Stomach (tissue), 9 donors: ENCODE results near the gene DNAH6. TPM values are rescaled to one million over a fixed set of nuclear protein-coding genes. Genes with fewer than 3 reads are reported as not detected.

Experiments used
- DNase-seq, 2 donors: peaks; one replicate each; pipeline versions ENCODE4 v3.0.0 to v3.0.0-alpha.2; 2013 to 2019
- H3K27ac ChIP-seq, 5 donors: fragments of 200-600 bp in 4 of 5; sonication (generic) in 4 of 5; one replicate each; pipeline ENCODE4 v1.5.1; 2013 to 2019; ENCODE audit warnings: mild to moderate bottlenecking in 1 of 5, moderate library complexity in 1 of 5
- H3K27me3 ChIP-seq, 3 donors: fragments of 200-600 bp; sonication (generic); one replicate each; pipeline ENCODE4 v1.5.1; 2017 to 2019; ENCODE audit warnings: mixed run types in 1 of 3
- H3K36me3 ChIP-seq, 4 donors: fragments of 200-600 bp; sonication (generic); 1 replicate in 3 of 4; 2 replicates in 1 of 4; pipeline ENCODE4 v1.5.1; 2016 to 2019
- H3K4me1 ChIP-seq, 4 donors: fragments of 200-600 bp; sonication (generic); one replicate each; pipeline ENCODE4 v1.5.1; 2016 to 2019
- H3K4me3 ChIP-seq, 4 donors: fragments of 200-600 bp; sonication (generic) in 3 of 4; one replicate each; pipeline ENCODE4 v1.5.1; 2016 to 2019; ENCODE audit warnings: mild to moderate bottlenecking in 1 of 4
- H3K9me3 ChIP-seq, 4 donors: fragments of 200-600 bp; sonication (generic); one replicate each; pipeline ENCODE4 v1.5.1; 2016 to 2019
- EP300 ChIP-seq: sonication (generic); formaldehyde crosslinking; IDR thresholded peaks from one replicate; pipeline ENCODE4 v1.6.1; 2017; ENCODE audit warnings: antibody characterized with exemption
- POLR2A ChIP-seq, 4 donors: fragments of 450-650 bp; IDR thresholded peaks; one replicate each; pipeline ENCODE4 v1.6.1; 2016; ENCODE audit warnings: antibody characterized with exemption in 4 of 4, control low read depth in 2 of 4, mild to moderate bottlenecking in 1 of 4, moderate library complexity in 1 of 4
- POLR2AphosphoS5 ChIP-seq, 3 donors: sonication (generic); formaldehyde crosslinking; IDR thresholded peaks; one replicate each; pipeline ENCODE4 v1.6.1; 2016; ENCODE audit warnings: antibody characterized with exemption in 3 of 3
- WGBS, 5 donors: extraction: QIAGEN DNeasy Blood & Tissue Kit in 3 of 5; methylation state at CpG; one replicate each; pipeline versions ENCODE4 v1.1.5 to v1.1.7; 2013 to 2018; 5-methylcytosine and 5-hydroxymethylcytosine counted together
- intact Hi-C: fragments of 100-400 bp; cut with DNase I; formaldehyde crosslinking; loops from one replicate; pipeline ENCODE4 v1.15.1; 2023; ENCODE audit warnings: low total_unique reads
- polyA plus RNA-seq, 3 donors: library from polyadenylated mRNA; stranded (reverse); fragments of 200-250 nt; gene quantifications; one replicate each; pipeline ENCODE4 v1.2.3, GENCODE V29; 2013
- total RNA-seq, 5 donors: library from RNA; depleted of rRNA; stranded (reverse); fragments of >200 nt; gene quantifications; one replicate each; pipeline versions ENCODE4 v1.1.0 to v1.2.3, GENCODE V29; 2014 to 2016
- TF ChIP-seq, protein P1 (sequence below), 7 experiments: fragments of 450-650 bp in 4 of 7; fragments of 200-600 bp in 3 of 7; sonication (generic) in 3 of 7; IDR thresholded peaks; one replicate each; pipeline ENCODE4 v1.5.1; 2016 to 2019; ENCODE audit warnings: antibody characterized with exemption in 7 of 7, control low read depth in 2 of 7, mild to moderate bottlenecking in 1 of 7
- donor health status: healthy with polysubstance abuse.
- donor health status: Bipolar disorder and iron deficiency.
- donor health status: healthy.

DNAH6 gene
- total and polyA plus RNA-seq, 8 donors, result 0.15 to 4.5 (median 0.44) TPM

DNA sequence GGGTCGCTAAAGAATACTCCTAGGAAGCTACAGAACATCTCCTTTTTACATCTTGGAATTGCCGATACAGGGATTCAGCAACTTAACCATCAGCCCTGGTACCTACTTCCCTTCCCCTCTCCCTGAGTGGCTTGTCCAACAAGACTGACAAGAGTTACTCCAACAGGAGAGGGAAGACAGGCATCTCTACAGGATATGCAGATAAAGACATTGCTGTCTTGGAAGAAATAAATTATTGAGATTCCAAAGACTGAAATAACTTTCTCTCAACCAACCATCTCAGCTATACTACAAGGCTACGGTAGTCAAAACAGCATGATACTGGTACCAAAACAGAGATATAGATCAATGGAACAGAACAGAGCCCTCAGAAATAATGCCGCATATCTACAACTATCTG is 277.3 kb downstream of the DNAH6 start:
- no peak overlapping the region for H3K4me3 ChIP-seq
- WGBS, 5 donors, result 85 to 99% (median 91%) methylated on average over 3 to 4 of the region's 4 CpGs
- H3K9me3 ChIP-seq, result no peaks in the 10 kb centered on the region
- H3K36me3 ChIP-seq, result no peaks in the 10 kb centered on the region
- DNase-seq, result no peak
- no peak overlapping the region for H3K27ac ChIP-seq
- TF ChIP-seq POLR2A (IDR thresholded peaks at IDR 0.05), result no peak
- TF ChIP-seq POLR2AphosphoS5 (IDR thresholded peaks at IDR 0.05), result no peak
- no peak for TF ChIP-seq EP300
- TF ChIP-seq, protein P1, sequence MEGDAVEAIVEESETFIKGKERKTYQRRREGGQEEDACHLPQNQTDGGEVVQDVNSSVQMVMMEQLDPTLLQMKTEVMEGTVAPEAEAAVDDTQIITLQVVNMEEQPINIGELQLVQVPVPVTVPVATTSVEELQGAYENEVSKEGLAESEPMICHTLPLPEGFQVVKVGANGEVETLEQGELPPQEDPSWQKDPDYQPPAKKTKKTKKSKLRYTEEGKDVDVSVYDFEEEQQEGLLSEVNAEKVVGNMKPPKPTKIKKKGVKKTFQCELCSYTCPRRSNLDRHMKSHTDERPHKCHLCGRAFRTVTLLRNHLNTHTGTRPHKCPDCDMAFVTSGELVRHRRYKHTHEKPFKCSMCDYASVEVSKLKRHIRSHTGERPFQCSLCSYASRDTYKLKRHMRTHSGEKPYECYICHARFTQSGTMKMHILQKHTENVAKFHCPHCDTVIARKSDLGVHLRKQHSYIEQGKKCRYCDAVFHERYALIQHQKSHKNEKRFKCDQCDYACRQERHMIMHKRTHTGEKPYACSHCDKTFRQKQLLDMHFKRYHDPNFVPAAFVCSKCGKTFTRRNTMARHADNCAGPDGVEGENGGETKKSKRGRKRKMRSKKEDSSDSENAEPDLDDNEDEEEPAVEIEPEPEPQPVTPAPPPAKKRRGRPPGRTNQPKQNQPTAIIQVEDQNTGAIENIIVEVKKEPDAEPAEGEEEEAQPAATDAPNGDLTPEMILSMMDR (IDR thresholded peaks at IDR 0.05), result no peak
- intact Hi-C loops, result no loop called here
- no peaks in the 10 kb centered on the region for H3K27me3 ChIP-seq
- no peaks in the 10 kb centered on the region for H3K4me1 ChIP-seq

DNA sequence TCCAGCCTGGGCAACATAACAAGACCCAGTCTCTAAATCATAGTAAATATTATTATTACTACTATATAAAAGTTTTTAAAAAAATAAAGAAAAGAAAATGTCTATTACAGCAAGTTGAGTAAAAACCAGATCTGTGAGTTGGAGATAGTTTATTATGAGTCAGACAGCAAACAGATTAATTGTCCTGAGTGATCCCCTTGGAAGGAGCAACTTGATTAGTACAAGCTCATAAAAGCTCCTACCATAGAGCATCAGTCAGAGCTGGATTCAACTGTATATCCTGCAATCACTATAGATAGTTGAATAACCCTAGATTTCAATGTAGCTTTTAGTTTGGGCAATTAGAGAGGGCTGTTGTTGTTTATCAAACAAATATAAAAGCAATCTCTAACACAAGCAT is 280.5 kb downstream of the DNAH6 start:
- intact Hi-C loops, result no loop called here
- Histone ChIP-seq H3K36me3 (no peaks in the 10 kb centered on the region), H3K27ac (no peak overlapping the region), H3K4me3 (no peak overlapping the region), H3K9me3 (peaks cover 0 to 5% (median under 1%) of the 10 kb centered on the region in 4 donors), H3K4me1 (no peaks in the 10 kb centered on the region), H3K27me3 (no peaks in the 10 kb centered on the region)
- TF ChIP-seq POLR2A (IDR thresholded peaks at IDR 0.05) (no peak), EP300 (no peak), POLR2AphosphoS5 (IDR thresholded peaks at IDR 0.05) (no peak)
- TF ChIP-seq, protein P1 (IDR thresholded peaks at IDR 0.05), result no peak
- no peak for DNase-seq

DNA sequence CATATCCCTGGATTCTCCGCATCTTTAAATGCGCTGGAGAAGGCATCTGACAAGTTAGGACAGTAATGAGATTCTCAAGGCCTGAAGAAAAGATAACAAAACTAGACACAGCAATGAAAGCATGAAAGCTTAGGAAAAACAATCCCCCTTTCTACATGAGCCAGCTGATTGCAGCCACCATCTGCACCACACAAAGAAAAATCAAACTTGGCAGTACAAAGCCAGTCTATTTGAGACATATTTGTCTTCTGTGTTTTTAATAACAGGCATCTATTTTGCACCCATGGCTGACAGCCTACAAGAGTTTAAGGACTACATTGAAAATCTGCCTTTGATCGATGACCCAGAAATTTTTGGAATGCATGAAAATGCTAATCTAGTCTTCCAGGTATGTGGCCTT is 281.0 kb downstream of the DNAH6 start:
- Histone ChIP-seq H3K4me1 (no peaks in the 10 kb centered on the region), H3K27ac (no peak overlapping the region), H3K4me3 (no peak overlapping the region), H3K36me3 (no peaks in the 10 kb centered on the region), H3K9me3 (peaks cover 0 to 10% (median 3%) of the 10 kb centered on the region in 4 donors), H3K27me3 (no peaks in the 10 kb centered on the region)
- 90 to 96% (median 94%) methylated on average over 3 of the region's 3 CpGs for WGBS, 5 donors
- intact Hi-C loops, result no loop called here
- no peak for TF ChIP-seq EP300
- TF ChIP-seq POLR2AphosphoS5 (IDR thresholded peaks at IDR 0.05), result no peak
- TF ChIP-seq, protein P1 (IDR thresholded peaks at IDR 0.05), result no peak
- TF ChIP-seq POLR2A (IDR thresholded peaks at IDR 0.05), result no peak
- DNase-seq, result no peak

DNA sequence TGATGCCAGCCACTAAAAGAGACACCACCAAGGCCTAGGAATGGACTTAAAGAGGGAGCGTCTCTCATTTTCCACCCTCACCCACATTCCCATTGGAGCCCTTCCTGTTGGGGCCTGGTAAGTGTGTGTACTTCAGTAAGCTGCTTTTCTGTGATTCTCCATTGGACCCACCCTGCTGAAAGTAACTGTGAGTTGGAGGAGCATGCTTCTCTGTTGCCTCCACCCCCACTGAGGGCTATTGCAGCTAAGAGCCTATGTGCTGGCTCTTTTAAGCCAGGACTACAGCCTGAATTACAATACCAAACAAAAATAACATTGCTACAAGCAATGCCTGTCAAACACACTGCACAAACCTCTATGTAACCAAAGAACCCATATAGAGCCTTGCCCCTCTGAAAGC is 283.5 kb downstream of the DNAH6 start:
- no peak for DNase-seq
- 94 to 100% (median 100%) methylated on average over 1 of the region's 1 CpG for WGBS, 5 donors
- TF ChIP-seq, protein P1 (IDR thresholded peaks at IDR 0.05), result no peak
- TF ChIP-seq EP300 (no peak), POLR2AphosphoS5 (IDR thresholded peaks at IDR 0.05) (no peak), POLR2A (IDR thresholded peaks at IDR 0.05) (no peak)
- Histone ChIP-seq H3K36me3 (no peaks in the 10 kb centered on the region), H3K4me1 (no peaks in the 10 kb centered on the region), H3K27me3 (no peaks in the 10 kb centered on the region), H3K4me3 (no peak overlapping the region), H3K27ac (no peak overlapping the region), H3K9me3 (peaks cover 0 to 12% (median 5%) of the 10 kb centered on the region in 4 donors)
- intact Hi-C loops, result no loop called here
